WTC11 (cell line): ENCODE results near the gene ZBTB34. TPM values are rescaled to one million over a fixed set of nuclear protein-coding genes. Genes with fewer than 3 reads are reported as not detected.

ENCODE experiments used
- ATF1 ChIP-seq: sonication (generic); formaldehyde crosslinking; IDR thresholded peaks from 2 replicates; pipeline ENCODE4 v1.8.1; 2023; ENCODE audit warnings: mild to moderate bottlenecking, moderate library complexity, missing genetic modification reagents
- ESRRA ChIP-seq: sonication (generic); formaldehyde crosslinking; IDR thresholded peaks from 2 replicates; pipeline ENCODE4 v1.8.1; 2022; ENCODE audit warnings: mild to moderate bottlenecking, missing genetic modification reagents, borderline replicate concordance
- ETV6 ChIP-seq: sonication (generic); formaldehyde crosslinking; IDR thresholded peaks from 2 replicates; pipeline ENCODE4 v1.8.1; 2022; ENCODE audit warnings: mild to moderate bottlenecking, missing genetic modification reagents
- JUN ChIP-seq: sonication (generic); formaldehyde crosslinking; IDR thresholded peaks from 2 replicates; pipeline ENCODE4 v1.8.0; 2023; ENCODE audit warnings: mild to moderate bottlenecking, missing genetic modification reagents
- NFYB ChIP-seq: sonication (generic); formaldehyde crosslinking; conservative IDR thresholded peaks from 2 replicates; pipeline ENCODE4 v1.8.0; 2022; ENCODE audit warnings: low read depth, missing genetic modification reagents
- NR1H2 ChIP-seq: sonication (generic); formaldehyde crosslinking; IDR thresholded peaks from 2 replicates; pipeline ENCODE4 v1.9.0; 2021; ENCODE audit warnings: mild to moderate bottlenecking, moderate library complexity, missing genetic modification reagents
- TCF7 ChIP-seq: sonication (generic); formaldehyde crosslinking; IDR thresholded peaks from 2 replicates; pipeline ENCODE4 v1.8.0; 2022; ENCODE audit warnings: mild to moderate bottlenecking, low read depth, missing genetic modification reagents, moderate library complexity
- TEAD1 ChIP-seq: sonication (generic); formaldehyde crosslinking; IDR thresholded peaks from 2 replicates; pipeline ENCODE4 v1.8.0; 2022; ENCODE audit warnings: mild to moderate bottlenecking, missing genetic modification reagents
- ZNF121 ChIP-seq: sonication (generic); formaldehyde crosslinking; IDR thresholded peaks from 2 replicates; pipeline ENCODE4 v1.8.0; 2023; ENCODE audit warnings: missing genetic modification reagents
- ZNF219 ChIP-seq: sonication (generic); formaldehyde crosslinking; IDR thresholded peaks from 2 replicates; pipeline ENCODE4 v1.8.0; 2023; ENCODE audit warnings: missing genetic modification reagents, mild to moderate bottlenecking, borderline replicate concordance
- ZNF317 ChIP-seq: sonication (generic); formaldehyde crosslinking; IDR thresholded peaks from 2 replicates; pipeline ENCODE4 v1.8.1; 2023; ENCODE audit warnings: low read depth, mild to moderate bottlenecking, moderate library complexity, missing genetic modification reagents, borderline replicate concordance
- ZNF423 ChIP-seq: fragments of 250-450 bp; sonication (Bioruptor Pico); IDR thresholded peaks from 2 replicates; pipeline ENCODE4 v2.1.2; 2022; ENCODE audit warnings: mild to moderate bottlenecking, moderate library complexity
- ZNF671 ChIP-seq: fragments of 250-450 bp; sonication (Bioruptor Pico); IDR thresholded peaks from 2 replicates; pipeline ENCODE4 v1.8.0; 2021; ENCODE audit warnings: mild to moderate bottlenecking
- total RNA-seq: library from RNA; stranded (reverse); gene quantifications from 3 replicates; pipeline ENCODE4 v1.2.3, GENCODE V29; 2021
- TF ChIP-seq, protein P1 (sequence below): sonication (generic); formaldehyde crosslinking; IDR thresholded peaks from 2 replicates; pipeline ENCODE4 v1.8.1; 2023; ENCODE audit warnings: mild to moderate bottlenecking, missing genetic modification reagents, moderate library complexity
- TF ChIP-seq, protein P2 (sequence below): sonication (generic); formaldehyde crosslinking; IDR thresholded peaks from 2 replicates; pipeline ENCODE4 v1.8.0; 2022; ENCODE audit warnings: mild to moderate bottlenecking, missing genetic modification reagents
- TF ChIP-seq, protein P3 (sequence below): sonication (generic); formaldehyde crosslinking; IDR thresholded peaks from 2 replicates; pipeline ENCODE4 v1.8.0; 2022; ENCODE audit warnings: mild to moderate bottlenecking, missing genetic modification reagents
- TF ChIP-seq, protein P4 (sequence below): fragments of 250-450 bp; sonication (Bioruptor Pico); IDR thresholded peaks from 2 replicates; pipeline ENCODE4 v2.1.2; 2022; ENCODE audit warnings: mild to moderate bottlenecking, moderate library complexity
- TF ChIP-seq, protein P5 (sequence below): sonication (generic); formaldehyde crosslinking; IDR thresholded peaks from 2 replicates; pipeline ENCODE4 v1.8.1; 2022; ENCODE audit warnings: low read depth, mild to moderate bottlenecking, moderate library complexity, missing genetic modification reagents, borderline replicate concordance
- TF ChIP-seq, protein P6 (sequence below): fragments of 250-450 bp; sonication (Bioruptor Pico); IDR thresholded peaks from 2 replicates; pipeline ENCODE4 v1.9.0; 2021; ENCODE audit warnings: mild to moderate bottlenecking
- TF ChIP-seq, protein P7 (sequence below): sonication (generic); formaldehyde crosslinking; conservative IDR thresholded peaks from 2 replicates; pipeline ENCODE4 v1.8.1; 2023; ENCODE audit warnings: mild to moderate bottlenecking, low read depth, missing genetic modification reagents, moderate library complexity
- TF ChIP-seq, protein P8 (sequence below): fragments of 250-450 bp; sonication (Bioruptor Pico); IDR thresholded peaks from 2 replicates; pipeline ENCODE4 v1.9.0; 2021; ENCODE audit warnings: mild to moderate bottlenecking, borderline replicate concordance

Gene ZBTB34
- total RNA-seq, 1 experiment from 2014 or later = 18.4 TPM

DNA sequence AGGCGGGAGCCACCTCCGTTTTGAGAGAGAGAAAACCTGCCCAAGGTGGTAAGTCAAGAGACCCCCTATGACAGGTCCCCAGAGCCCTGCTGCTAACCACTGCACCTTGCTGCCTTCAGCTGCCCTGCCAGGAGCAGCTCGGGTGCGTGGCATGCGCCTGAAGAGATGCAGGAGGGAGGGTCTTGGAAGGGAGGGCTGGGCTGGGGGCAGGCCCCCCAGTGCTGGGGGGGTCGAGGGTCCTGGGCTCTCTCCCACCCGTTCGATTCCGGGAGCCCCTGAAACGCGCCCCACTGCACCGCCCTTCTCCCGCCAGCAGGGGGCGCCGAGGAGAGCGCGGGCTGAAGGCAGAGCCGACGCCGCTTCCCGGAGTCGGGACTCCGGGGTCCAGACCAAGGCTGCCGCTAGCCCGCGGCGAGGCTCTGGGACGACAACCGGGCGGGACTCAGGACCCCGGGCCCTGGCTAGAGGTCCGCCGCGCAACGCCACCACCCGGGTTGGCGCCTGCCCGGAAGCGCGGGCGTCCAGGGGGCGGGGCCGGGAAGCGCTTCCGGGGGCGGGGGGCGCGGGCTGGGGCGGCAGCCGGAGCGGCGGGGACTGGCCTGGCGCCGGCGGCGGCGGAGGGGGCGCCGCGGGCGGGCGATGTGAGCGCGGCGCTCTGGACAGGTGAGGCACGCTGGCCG lies at the start of gene ZBTB34 (continued):
- TF ChIP-seq ZNF423 (CRISPR knock-in tag) (0 out of 2 replicates have a peak, but pooled peaks have one; percentile 12), NR1H2 (CRISPR knock-in tag) (no peak), ZNF219 (CRISPR knock-in tag) (no peak), ATF1 (no peak), JUN (CRISPR knock-in tag) (no peak), ZNF121 (no peak), ESRRA (CRISPR knock-in tag) (peak; percentile 28; the same call in 1 of the 2 replicates), ZNF671 (CRISPR knock-in tag) (no peak), ZNF317 (no peak), ETV6 (CRISPR knock-in tag) (0 out of 2 replicates have a peak, but pooled peaks have one; percentile 51), TCF7 (CRISPR knock-in tag) (0 out of 2 replicates have a peak, but pooled peaks have one; percentile 49), TEAD1 (CRISPR knock-in tag) (no peak), NFYB (CRISPR knock-in tag) (0 out of 2 replicates have a peak, but pooled peaks have one; percentile 18)
- TF ChIP-seq, protein P1, sequence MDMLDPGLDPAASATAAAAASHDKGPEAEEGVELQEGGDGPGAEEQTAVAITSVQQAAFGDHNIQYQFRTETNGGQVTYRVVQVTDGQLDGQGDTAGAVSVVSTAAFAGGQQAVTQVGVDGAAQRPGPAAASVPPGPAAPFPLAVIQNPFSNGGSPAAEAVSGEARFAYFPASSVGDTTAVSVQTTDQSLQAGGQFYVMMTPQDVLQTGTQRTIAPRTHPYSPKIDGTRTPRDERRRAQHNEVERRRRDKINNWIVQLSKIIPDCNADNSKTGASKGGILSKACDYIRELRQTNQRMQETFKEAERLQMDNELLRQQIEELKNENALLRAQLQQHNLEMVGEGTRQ (CRISPR knock-in tag) = no peak
- TF ChIP-seq, protein P2, sequence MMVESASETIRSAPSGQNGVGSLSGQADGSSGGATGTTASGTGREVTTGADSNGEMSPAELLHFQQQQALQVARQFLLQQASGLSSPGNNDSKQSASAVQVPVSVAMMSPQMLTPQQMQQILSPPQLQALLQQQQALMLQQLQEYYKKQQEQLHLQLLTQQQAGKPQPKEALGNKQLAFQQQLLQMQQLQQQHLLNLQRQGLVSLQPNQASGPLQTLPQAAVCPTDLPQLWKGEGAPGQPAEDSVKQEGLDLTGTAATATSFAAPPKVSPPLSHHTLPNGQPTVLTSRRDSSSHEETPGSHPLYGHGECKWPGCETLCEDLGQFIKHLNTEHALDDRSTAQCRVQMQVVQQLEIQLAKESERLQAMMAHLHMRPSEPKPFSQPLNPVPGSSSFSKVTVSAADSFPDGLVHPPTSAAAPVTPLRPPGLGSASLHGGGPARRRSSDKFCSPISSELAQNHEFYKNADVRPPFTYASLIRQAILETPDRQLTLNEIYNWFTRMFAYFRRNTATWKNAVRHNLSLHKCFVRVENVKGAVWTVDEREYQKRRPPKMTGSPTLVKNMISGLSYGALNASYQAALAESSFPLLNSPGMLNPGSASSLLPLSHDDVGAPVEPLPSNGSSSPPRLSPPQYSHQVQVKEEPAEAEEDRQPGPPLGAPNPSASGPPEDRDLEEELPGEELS (CRISPR knock-in tag) = peak; percentile 34; the same call in 1 of the 2 replicates
- TF ChIP-seq, protein P3, sequence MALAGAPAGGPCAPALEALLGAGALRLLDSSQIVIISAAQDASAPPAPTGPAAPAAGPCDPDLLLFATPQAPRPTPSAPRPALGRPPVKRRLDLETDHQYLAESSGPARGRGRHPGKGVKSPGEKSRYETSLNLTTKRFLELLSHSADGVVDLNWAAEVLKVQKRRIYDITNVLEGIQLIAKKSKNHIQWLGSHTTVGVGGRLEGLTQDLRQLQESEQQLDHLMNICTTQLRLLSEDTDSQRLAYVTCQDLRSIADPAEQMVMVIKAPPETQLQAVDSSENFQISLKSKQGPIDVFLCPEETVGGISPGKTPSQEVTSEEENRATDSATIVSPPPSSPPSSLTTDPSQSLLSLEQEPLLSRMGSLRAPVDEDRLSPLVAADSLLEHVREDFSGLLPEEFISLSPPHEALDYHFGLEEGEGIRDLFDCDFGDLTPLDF (CRISPR knock-in tag) = no peak
- TF ChIP-seq, protein P4, sequence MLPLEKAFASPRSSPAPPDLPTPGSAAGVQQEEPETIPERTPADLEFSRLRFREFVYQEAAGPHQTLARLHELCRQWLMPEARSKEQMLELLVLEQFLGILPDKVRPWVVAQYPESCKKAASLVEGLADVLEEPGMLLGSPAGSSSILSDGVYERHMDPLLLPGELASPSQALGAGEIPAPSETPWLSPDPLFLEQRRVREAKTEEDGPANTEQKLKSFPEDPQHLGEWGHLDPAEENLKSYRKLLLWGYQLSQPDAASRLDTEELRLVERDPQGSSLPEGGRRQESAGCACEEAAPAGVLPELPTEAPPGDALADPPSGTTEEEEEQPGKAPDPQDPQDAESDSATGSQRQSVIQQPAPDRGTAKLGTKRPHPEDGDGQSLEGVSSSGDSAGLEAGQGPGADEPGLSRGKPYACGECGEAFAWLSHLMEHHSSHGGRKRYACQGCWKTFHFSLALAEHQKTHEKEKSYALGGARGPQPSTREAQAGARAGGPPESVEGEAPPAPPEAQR = no peak
- TF ChIP-seq, protein P5, sequence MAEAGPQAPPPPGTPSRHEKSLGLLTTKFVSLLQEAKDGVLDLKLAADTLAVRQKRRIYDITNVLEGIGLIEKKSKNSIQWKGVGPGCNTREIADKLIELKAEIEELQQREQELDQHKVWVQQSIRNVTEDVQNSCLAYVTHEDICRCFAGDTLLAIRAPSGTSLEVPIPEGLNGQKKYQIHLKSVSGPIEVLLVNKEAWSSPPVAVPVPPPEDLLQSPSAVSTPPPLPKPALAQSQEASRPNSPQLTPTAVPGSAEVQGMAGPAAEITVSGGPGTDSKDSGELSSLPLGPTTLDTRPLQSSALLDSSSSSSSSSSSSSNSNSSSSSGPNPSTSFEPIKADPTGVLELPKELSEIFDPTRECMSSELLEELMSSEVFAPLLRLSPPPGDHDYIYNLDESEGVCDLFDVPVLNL = no peak
- TF ChIP-seq, protein P6, sequence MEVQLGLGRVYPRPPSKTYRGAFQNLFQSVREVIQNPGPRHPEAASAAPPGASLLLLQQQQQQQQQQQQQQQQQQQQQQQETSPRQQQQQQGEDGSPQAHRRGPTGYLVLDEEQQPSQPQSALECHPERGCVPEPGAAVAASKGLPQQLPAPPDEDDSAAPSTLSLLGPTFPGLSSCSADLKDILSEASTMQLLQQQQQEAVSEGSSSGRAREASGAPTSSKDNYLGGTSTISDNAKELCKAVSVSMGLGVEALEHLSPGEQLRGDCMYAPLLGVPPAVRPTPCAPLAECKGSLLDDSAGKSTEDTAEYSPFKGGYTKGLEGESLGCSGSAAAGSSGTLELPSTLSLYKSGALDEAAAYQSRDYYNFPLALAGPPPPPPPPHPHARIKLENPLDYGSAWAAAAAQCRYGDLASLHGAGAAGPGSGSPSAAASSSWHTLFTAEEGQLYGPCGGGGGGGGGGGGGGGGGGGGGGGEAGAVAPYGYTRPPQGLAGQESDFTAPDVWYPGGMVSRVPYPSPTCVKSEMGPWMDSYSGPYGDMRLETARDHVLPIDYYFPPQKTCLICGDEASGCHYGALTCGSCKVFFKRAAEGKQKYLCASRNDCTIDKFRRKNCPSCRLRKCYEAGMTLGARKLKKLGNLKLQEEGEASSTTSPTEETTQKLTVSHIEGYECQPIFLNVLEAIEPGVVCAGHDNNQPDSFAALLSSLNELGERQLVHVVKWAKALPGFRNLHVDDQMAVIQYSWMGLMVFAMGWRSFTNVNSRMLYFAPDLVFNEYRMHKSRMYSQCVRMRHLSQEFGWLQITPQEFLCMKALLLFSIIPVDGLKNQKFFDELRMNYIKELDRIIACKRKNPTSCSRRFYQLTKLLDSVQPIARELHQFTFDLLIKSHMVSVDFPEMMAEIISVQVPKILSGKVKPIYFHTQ (CRISPR knock-in tag) = no peak
- TF ChIP-seq, protein P7, sequence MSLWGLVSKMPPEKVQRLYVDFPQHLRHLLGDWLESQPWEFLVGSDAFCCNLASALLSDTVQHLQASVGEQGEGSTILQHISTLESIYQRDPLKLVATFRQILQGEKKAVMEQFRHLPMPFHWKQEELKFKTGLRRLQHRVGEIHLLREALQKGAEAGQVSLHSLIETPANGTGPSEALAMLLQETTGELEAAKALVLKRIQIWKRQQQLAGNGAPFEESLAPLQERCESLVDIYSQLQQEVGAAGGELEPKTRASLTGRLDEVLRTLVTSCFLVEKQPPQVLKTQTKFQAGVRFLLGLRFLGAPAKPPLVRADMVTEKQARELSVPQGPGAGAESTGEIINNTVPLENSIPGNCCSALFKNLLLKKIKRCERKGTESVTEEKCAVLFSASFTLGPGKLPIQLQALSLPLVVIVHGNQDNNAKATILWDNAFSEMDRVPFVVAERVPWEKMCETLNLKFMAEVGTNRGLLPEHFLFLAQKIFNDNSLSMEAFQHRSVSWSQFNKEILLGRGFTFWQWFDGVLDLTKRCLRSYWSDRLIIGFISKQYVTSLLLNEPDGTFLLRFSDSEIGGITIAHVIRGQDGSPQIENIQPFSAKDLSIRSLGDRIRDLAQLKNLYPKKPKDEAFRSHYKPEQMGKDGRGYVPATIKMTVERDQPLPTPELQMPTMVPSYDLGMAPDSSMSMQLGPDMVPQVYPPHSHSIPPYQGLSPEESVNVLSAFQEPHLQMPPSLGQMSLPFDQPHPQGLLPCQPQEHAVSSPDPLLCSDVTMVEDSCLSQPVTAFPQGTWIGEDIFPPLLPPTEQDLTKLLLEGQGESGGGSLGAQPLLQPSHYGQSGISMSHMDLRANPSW = no peak
- TF ChIP-seq, protein P8, sequence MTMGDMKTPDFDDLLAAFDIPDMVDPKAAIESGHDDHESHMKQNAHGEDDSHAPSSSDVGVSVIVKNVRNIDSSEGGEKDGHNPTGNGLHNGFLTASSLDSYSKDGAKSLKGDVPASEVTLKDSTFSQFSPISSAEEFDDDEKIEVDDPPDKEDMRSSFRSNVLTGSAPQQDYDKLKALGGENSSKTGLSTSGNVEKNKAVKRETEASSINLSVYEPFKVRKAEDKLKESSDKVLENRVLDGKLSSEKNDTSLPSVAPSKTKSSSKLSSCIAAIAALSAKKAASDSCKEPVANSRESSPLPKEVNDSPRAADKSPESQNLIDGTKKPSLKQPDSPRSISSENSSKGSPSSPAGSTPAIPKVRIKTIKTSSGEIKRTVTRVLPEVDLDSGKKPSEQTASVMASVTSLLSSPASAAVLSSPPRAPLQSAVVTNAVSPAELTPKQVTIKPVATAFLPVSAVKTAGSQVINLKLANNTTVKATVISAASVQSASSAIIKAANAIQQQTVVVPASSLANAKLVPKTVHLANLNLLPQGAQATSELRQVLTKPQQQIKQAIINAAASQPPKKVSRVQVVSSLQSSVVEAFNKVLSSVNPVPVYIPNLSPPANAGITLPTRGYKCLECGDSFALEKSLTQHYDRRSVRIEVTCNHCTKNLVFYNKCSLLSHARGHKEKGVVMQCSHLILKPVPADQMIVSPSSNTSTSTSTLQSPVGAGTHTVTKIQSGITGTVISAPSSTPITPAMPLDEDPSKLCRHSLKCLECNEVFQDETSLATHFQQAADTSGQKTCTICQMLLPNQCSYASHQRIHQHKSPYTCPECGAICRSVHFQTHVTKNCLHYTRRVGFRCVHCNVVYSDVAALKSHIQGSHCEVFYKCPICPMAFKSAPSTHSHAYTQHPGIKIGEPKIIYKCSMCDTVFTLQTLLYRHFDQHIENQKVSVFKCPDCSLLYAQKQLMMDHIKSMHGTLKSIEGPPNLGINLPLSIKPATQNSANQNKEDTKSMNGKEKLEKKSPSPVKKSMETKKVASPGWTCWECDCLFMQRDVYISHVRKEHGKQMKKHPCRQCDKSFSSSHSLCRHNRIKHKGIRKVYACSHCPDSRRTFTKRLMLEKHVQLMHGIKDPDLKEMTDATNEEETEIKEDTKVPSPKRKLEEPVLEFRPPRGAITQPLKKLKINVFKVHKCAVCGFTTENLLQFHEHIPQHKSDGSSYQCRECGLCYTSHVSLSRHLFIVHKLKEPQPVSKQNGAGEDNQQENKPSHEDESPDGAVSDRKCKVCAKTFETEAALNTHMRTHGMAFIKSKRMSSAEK (CRISPR knock-in tag) = no peak
